ENCODE results near the gene RNF7. TPM values are rescaled to one million over a fixed set of nuclear protein-coding genes. Genes with fewer than 3 reads are reported as not detected.

The RNF7 gene
- total and polyA plus RNA-seq, 2 donors (not counting 3 experiments of a cell fraction or from before 2014, with no cell fraction given) = 120 to 136 TPM

- Histone ChIP-seq H3K9me1 (replicated peaks; ENCODE audit: control insufficient read depth, extremely low read depth, insufficient read depth, low read length) (no peaks in the 10 kb centered on the region), H3K27me3 (ENCODE audit: control insufficient read depth in 2 of 2, insufficient read depth in 2 of 2, low read length in 2 of 2) (no peaks in the 10 kb centered on the region), H3K79me2 (ENCODE audit: control insufficient read depth, insufficient read depth, low read length) (no peaks in the 10 kb centered on the region), H3K4me3 (replicated peaks in 1 of 3; ENCODE audit: insufficient read depth in 1 of 3, low read depth in 1 of 3, low read length in 3 of 3) (no peak overlapping the region), H3K9me3 (replicated peaks; ENCODE audit: control insufficient read depth, insufficient read depth, low read length) (no peaks in the 10 kb centered on the region), H4K20me1 (replicated peaks; ENCODE audit: control insufficient read depth, extremely low read depth, insufficient read depth, low read length) (no peaks in the 10 kb centered on the region), H3K4me1 (ENCODE audit: control insufficient read depth, extremely low read depth, insufficient read depth, low read length) (no peaks in the 10 kb centered on the region), H3K4me2 (ENCODE audit: insufficient read depth, low read length) (no peak overlapping the region), H3K36me3 (ENCODE audit: control insufficient read depth in 2 of 2, extremely low read depth in 1 of 2, insufficient read depth in 2 of 2, low read length in 2 of 2) (no peaks in the 10 kb centered on the region), H3K27ac (ENCODE audit: insufficient read depth, low read depth, low read length) (no peak overlapping the region), H3K9ac (replicated peaks; ENCODE audit: extremely low read depth, insufficient read depth, low read length) (no peak overlapping the region), H2AFZ (ENCODE audit: low read depth, low read length) (no peak overlapping the region)
- ChIA-PET POLR2A (no interaction called here), CTCF (interaction anchor here (1.0 to 1.2 kb wide), 2 partner anchors 12 to 186 kb away, joined by 3 to 5 read pairs; partner anchors contain the start of gene RNF7)
- intact Hi-C loops (cut with micrococcal nuclease) = no loop called here
- FAIRE-seq (no peak), DNase-seq (ENCODE audit: low read depth, low spot score) (no peak)
- BruUV-seq (replicated peaks) = no TSS peak
- dilution Hi-C loops (cut with MboI; ENCODE audit: extremely low pct_ligation_motif_present, low sequenced_read_pairs) = no loop called here
- no peak for TF ChIP-seq EZH2 (IDR thresholded peaks at IDR 0.05; ENCODE audit: borderline replicate concordance, low read depth, low read length, severe bottlenecking)
- TF ChIP-seq, protein P1, sequence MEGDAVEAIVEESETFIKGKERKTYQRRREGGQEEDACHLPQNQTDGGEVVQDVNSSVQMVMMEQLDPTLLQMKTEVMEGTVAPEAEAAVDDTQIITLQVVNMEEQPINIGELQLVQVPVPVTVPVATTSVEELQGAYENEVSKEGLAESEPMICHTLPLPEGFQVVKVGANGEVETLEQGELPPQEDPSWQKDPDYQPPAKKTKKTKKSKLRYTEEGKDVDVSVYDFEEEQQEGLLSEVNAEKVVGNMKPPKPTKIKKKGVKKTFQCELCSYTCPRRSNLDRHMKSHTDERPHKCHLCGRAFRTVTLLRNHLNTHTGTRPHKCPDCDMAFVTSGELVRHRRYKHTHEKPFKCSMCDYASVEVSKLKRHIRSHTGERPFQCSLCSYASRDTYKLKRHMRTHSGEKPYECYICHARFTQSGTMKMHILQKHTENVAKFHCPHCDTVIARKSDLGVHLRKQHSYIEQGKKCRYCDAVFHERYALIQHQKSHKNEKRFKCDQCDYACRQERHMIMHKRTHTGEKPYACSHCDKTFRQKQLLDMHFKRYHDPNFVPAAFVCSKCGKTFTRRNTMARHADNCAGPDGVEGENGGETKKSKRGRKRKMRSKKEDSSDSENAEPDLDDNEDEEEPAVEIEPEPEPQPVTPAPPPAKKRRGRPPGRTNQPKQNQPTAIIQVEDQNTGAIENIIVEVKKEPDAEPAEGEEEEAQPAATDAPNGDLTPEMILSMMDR (IDR thresholded peaks at IDR 0.05; ENCODE audit: extremely low read depth in 1 of 2, insufficient read depth in 1 of 2, low read depth in 1 of 2, low read length in 2 of 2) = no peak
- no peak for TF ChIP-seq POLR2AphosphoS5 (IDR thresholded peaks at IDR 0.05; ENCODE audit: insufficient read depth, low read depth, low read length)
- no peak for TF ChIP-seq MAX (IDR thresholded peaks at IDR 0.05; ENCODE audit: insufficient read depth, insufficient read length)
- no peak for TF ChIP-seq POLR2A (IDR thresholded peaks at IDR 0.05; ENCODE audit: low read depth, low read length)
- TF ChIP-seq MYC (IDR thresholded peaks at IDR 0.05; ENCODE audit: low read depth, low read length) = no peak
- no peak for TF ChIP-seq GATA2 (IDR thresholded peaks at IDR 0.05; ENCODE audit: insufficient read depth, insufficient read length, low read depth, low read length)
- TF ChIP-seq FOS (IDR thresholded peaks at IDR 0.05; ENCODE audit: borderline replicate concordance, insufficient read depth, low read length) = no peak
- no peak for TF ChIP-seq JUN (IDR thresholded peaks at IDR 0.05; ENCODE audit: borderline replicate concordance, insufficient read depth, insufficient read length, low read depth)
Measured at GRCh38 chr3:141726483-141726882, 11.6 kb upstream of the RNF7 start.
